ENCODE data around the gene CPNE4. TPM values are rescaled to one million over a fixed set of nuclear protein-coding genes. Genes with fewer than 3 reads are reported as not detected.

CPNE4 gene
- polyA plus RNA-seq, 4 donors: 0.27 to 0.49 (median 0.45) TPM

GRCh38 chr3:131708241-131708640 is 326.6 kb downstream of the CPNE4 start:
- DNase-seq (ENCODE audit: low read depth in 4 of 4, low spot score in 3 of 4): no peak

- no peak for DNase-seq (ENCODE audit: low read depth in 4 of 4, low spot score in 3 of 4)
Observed at GRCh38 chr3:131705558-131706051, 329.2 kb downstream of the CPNE4 start.

- DNase-seq (ENCODE audit: low read depth in 4 of 4, low spot score in 3 of 4): no peak
Observed at GRCh38 chr3:131705099-131705498, 329.7 kb downstream of the CPNE4 start.

GRCh38 chr3:131704098-131704497 is 330.7 kb downstream of the CPNE4 start:
- DNase-seq (ENCODE audit: low read depth in 4 of 4, low spot score in 3 of 4): no peak

- no peak for DNase-seq (ENCODE audit: low read depth in 4 of 4, low spot score in 3 of 4)
Observed at GRCh38 chr3:131702146-131702545, 332.7 kb downstream of the CPNE4 start.

- DNase-seq (ENCODE audit: low read depth in 4 of 4, low spot score in 3 of 4): no peak
Observed at GRCh38 chr3:131701153-131701770, 333.6 kb downstream of the CPNE4 start.

GRCh38 chr3:131699001-131699400 is 335.8 kb downstream of the CPNE4 start:
- no peak for DNase-seq (ENCODE audit: low read depth in 4 of 4, low spot score in 3 of 4)

GRCh38 chr3:131694376-131694775 is 340.4 kb downstream of the CPNE4 start:
- no peak for DNase-seq (ENCODE audit: low read depth in 4 of 4, low spot score in 3 of 4)

GRCh38 chr3:131692356-131692755 is 342.5 kb downstream of the CPNE4 start:
- no peak for DNase-seq (ENCODE audit: low read depth in 4 of 4, low spot score in 3 of 4)

- DNase-seq (ENCODE audit: low read depth in 4 of 4, low spot score in 3 of 4): no peak
Observed at GRCh38 chr3:131690800-131691199, 344.0 kb downstream of the CPNE4 start.

GRCh38 chr3:131688370-131688769 is 346.4 kb downstream of the CPNE4 start:
- DNase-seq (ENCODE audit: low read depth in 4 of 4, low spot score in 3 of 4): no peak

GRCh38 chr3:131669600-131669999 is 365.2 kb downstream of the CPNE4 start:
- no peak for DNase-seq (ENCODE audit: low read depth in 4 of 4, low spot score in 3 of 4)

GRCh38 chr3:131658771-131659170 is 376.0 kb downstream of the CPNE4 start:
- no peak for DNase-seq (ENCODE audit: low read depth in 4 of 4, low spot score in 3 of 4)

GRCh38 chr3:131658115-131658514 is 376.7 kb downstream of the CPNE4 start:
- DNase-seq (ENCODE audit: low read depth in 4 of 4, low spot score in 3 of 4): no peak

- DNase-seq (ENCODE audit: low read depth in 4 of 4, low spot score in 3 of 4): no peak
Observed at GRCh38 chr3:131655070-131655690, 379.6 kb downstream of the CPNE4 start.

- no peak for DNase-seq (ENCODE audit: low read depth in 4 of 4, low spot score in 3 of 4)
Observed at GRCh38 chr3:131645638-131646037, 389.2 kb downstream of the CPNE4 start.

GRCh38 chr3:131636266-131636775 is 398.5 kb downstream of the CPNE4 start:
- DNase-seq (ENCODE audit: low read depth in 4 of 4, low spot score in 3 of 4): no peak

GRCh38 chr3:131630807-131631206 is 404.0 kb downstream of the CPNE4 start:
- DNase-seq (ENCODE audit: low read depth in 4 of 4, low spot score in 3 of 4): no peak

- no peak for DNase-seq (ENCODE audit: low read depth in 4 of 4, low spot score in 3 of 4)
Observed at GRCh38 chr3:131630097-131630496, 404.7 kb downstream of the CPNE4 start.

- no peak for DNase-seq (ENCODE audit: low read depth in 4 of 4, low spot score in 3 of 4)
Observed at GRCh38 chr3:131623431-131623830, 411.4 kb downstream of the CPNE4 start.

- no peak for DNase-seq (ENCODE audit: low read depth in 4 of 4, low spot score in 3 of 4)
Observed at GRCh38 chr3:131622726-131623125, 412.1 kb downstream of the CPNE4 start.

GRCh38 chr3:131620977-131621376 is 413.8 kb downstream of the CPNE4 start:
- DNase-seq (ENCODE audit: low read depth in 4 of 4, low spot score in 3 of 4): no peak

Data from right renal pelvis (tissue), 4 donors.